ENCODE results near the gene RAP1A.

GRCh38 chr1:111743679-111744101, 124.1 kb downstream of the RAP1A start:
- no peak for TF ChIP-seq EZH2 (IDR thresholded peaks at IDR 0.05)
- no peak for TF ChIP-seq POLR2AphosphoS5 (IDR thresholded peaks at IDR 0.05; ENCODE audit: borderline replicate concordance, low read depth, low read length)
